ENCODE measurements around the gene SLC22A23. TPM values are rescaled to one million over a fixed set of nuclear protein-coding genes. Genes with fewer than 3 reads are reported as not detected.

Gene SLC22A23
- total RNA-seq, 4 donors from 2014 or later = 8.3 to 22.5 (median 12.8) TPM

- peak; percentile 25 for ATAC-seq (ENCODE audit: low FRiP score)
- TF ChIP-seq CTCF (IDR thresholded peaks at IDR 0.05) = no peak
- no peak for DNase-seq (ENCODE audit: low spot score)
These were observed 47.0 kb downstream of the SLC22A23 start for GRCh38 chr6:3409699-3410384.

GRCh38 chr6:3408665-3409064 is 48.2 kb downstream of the SLC22A23 start:
- no peak for ATAC-seq (ENCODE audit: low FRiP score)
- DNase-seq (ENCODE audit: low spot score) = no peak
- no peak for TF ChIP-seq CTCF (IDR thresholded peaks at IDR 0.05)

GRCh38 chr6:3407840-3408239 is 49.0 kb downstream of the SLC22A23 start:
- TF ChIP-seq CTCF (IDR thresholded peaks at IDR 0.05) = no peak
- DNase-seq (ENCODE audit: low spot score) (no peak), ATAC-seq (ENCODE audit: low FRiP score) (no peak)

GRCh38 chr6:3406891-3407809 is 49.7 kb downstream of the SLC22A23 start:
- ATAC-seq (ENCODE audit: low FRiP score) (no peak), DNase-seq (ENCODE audit: low spot score) (no peak)
- no peak for TF ChIP-seq CTCF (IDR thresholded peaks at IDR 0.05)

GRCh38 chr6:3406362-3406821 is 50.5 kb downstream of the SLC22A23 start:
- DNase-seq (ENCODE audit: low spot score) = no peak
- peak; percentile 10 for ATAC-seq (ENCODE audit: low FRiP score)
- TF ChIP-seq CTCF (IDR thresholded peaks at IDR 0.05) = no peak

GRCh38 chr6:3405679-3406078 is 51.2 kb downstream of the SLC22A23 start:
- ATAC-seq (ENCODE audit: low FRiP score) (peak; percentile 74), DNase-seq (ENCODE audit: low spot score) (no peak)
- no peak for TF ChIP-seq CTCF (IDR thresholded peaks at IDR 0.05)

All from omental fat pad (tissue), 4 donors.